SK-N-SH (cell line): ENCODE results near the gene EPHB2.

ENCODE experiments used
- CTCF ChIP-seq: fragments of 200-600 bp; sonication (generic); IDR thresholded peaks from 2 replicates; pipeline ENCODE4 v1.6.1; 2017; ENCODE audit warnings: antibody characterized with exemption, mild to moderate bottlenecking, moderate library complexity
- EP300 ChIP-seq, 2 experiments: IDR thresholded peaks; 2 replicates each; pipeline versions ENCODE4 v1.4.0 to v1.6.1; 2012; ENCODE audit warnings: borderline replicate concordance in 1 of 2, low read depth in 1 of 2, low read length in 1 of 2
- EZH2phosphoT487 ChIP-seq: fragments of 200-600 bp; sonication (generic); IDR thresholded peaks from 2 replicates; pipeline ENCODE4 v1.6.1; 2017; ENCODE audit warnings: low read depth, mixed run types, mild to moderate bottlenecking, antibody characterized with exemption, moderate library complexity, borderline replicate concordance
- FOXM1 ChIP-seq: IDR thresholded peaks from 2 replicates; pipeline ENCODE4 v1.4.0; 2012; ENCODE audit warnings: low read depth, mild to moderate bottlenecking
- RFX5 ChIP-seq: IDR thresholded peaks from 2 replicates; pipeline ENCODE4 v1.6.1; 2012; ENCODE audit warnings: mild to moderate bottlenecking, improper control_type of control experiment, low read length
- TAF1 ChIP-seq: IDR thresholded peaks from 2 replicates; pipeline ENCODE4 v1.6.1; 2012; ENCODE audit warnings: low read depth, mild to moderate bottlenecking, low read length, moderate library complexity, borderline replicate concordance

GRCh38 chr1:22966309-22966708 lies 255.7 kb downstream of the EPHB2 start:
- no peak for TF ChIP-seq CTCF
- no peak for TF ChIP-seq EZH2phosphoT487
- no peak for TF ChIP-seq RFX5
- no peak for TF ChIP-seq TAF1
- no peak for TF ChIP-seq EP300 (IDR thresholded peaks at IDR 0.05; ENCODE audit: borderline replicate concordance in 1 of 2, low read depth in 1 of 2, low read length in 1 of 2)
- TF ChIP-seq FOXM1, result no peak
